Prostate gland (tissue), 2 donors: ENCODE measurements around the gene PLEKHH2.

Source experiments
- CTCF ChIP-seq, 4 experiments: fragments of 200-600 bp in 2 of 4; fragments of 450-650 bp in 2 of 4; sonication (generic) in 2 of 4; IDR thresholded peaks; 1 replicate in 3 of 4; 2 replicates in 1 of 4; pipeline ENCODE4 v1.5.1; 2016 to 2019; ENCODE audit warnings: antibody characterized with exemption in 4 of 4, mild to moderate bottlenecking in 2 of 4, moderate library complexity in 2 of 4
- POLR2A ChIP-seq: fragments of 450-650 bp; IDR thresholded peaks from one replicate; pipeline ENCODE4 v1.6.1; 2016; ENCODE audit warnings: antibody characterized with exemption, mild to moderate bottlenecking
- POLR2AphosphoS5 ChIP-seq: sonication (generic); formaldehyde crosslinking; IDR thresholded peaks from one replicate; pipeline ENCODE4 v1.6.1; 2017; ENCODE audit warnings: antibody characterized with exemption

GRCh38 chr2:43636621-43637020 is 439 bp upstream of the PLEKHH2 start:
- TF ChIP-seq CTCF (IDR thresholded peaks at IDR 0.05) (no peak), POLR2A (no peak), POLR2AphosphoS5 (no peak)
